SK-N-MC (cell line): ENCODE results near the gene QARS1.

Experiments used
- EZH2 ChIP-seq: fragments of 200-600 bp; sonication (generic); IDR thresholded peaks from one replicate; pipeline ENCODE4 v1.6.1; 2017; ENCODE audit warnings: antibody characterized with exemption
- POLR2AphosphoS5 ChIP-seq: IDR thresholded peaks from 2 replicates; pipeline ENCODE4 v1.6.1; 2012; ENCODE audit warnings: mild to moderate bottlenecking, low read depth, low read length, borderline replicate concordance

DNA sequence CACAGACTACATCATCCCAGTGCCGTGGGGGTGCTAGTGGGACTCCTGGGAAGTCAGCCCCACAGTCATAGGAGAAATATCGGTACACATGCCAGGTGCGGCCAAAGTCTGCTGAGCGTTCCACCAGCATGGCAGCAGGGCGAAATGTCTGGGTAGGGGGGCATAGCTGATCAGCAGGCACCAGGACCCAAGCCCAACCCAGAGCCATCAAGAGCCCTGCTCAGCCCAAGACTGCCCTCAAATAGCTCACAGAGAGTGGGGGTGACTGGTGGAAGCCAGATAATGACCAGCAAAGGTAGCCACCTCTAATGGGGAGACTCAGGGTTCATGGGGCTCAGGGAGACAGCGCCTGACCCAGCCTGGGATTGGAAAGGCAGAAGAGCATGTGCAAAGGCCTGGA is 27.0 kb upstream of the QARS1 start:
- TF ChIP-seq POLR2AphosphoS5 (no peak), EZH2 (no peak)
